Ovary (tissue), 3 donors: ENCODE results near the gene DHX16.

ENCODE experiments used
- EP300 ChIP-seq: sonication (generic); formaldehyde crosslinking; IDR thresholded peaks from one replicate; pipeline ENCODE4 v1.6.1; 2017; ENCODE audit warnings: antibody characterized with exemption
- TF ChIP-seq, protein P1 (sequence below), 3 donors: fragments of 450-650 bp in 2 of 3; fragments of 200-600 bp in 1 of 3; IDR thresholded peaks; one replicate each; pipeline versions ENCODE4 v1.5.1 to v1.8.0; 2016 to 2022; ENCODE audit warnings: antibody characterized with exemption in 3 of 3, mild to moderate bottlenecking in 1 of 3
- donor health status: DM: no; HTN: no; CAD: no.

DNA sequence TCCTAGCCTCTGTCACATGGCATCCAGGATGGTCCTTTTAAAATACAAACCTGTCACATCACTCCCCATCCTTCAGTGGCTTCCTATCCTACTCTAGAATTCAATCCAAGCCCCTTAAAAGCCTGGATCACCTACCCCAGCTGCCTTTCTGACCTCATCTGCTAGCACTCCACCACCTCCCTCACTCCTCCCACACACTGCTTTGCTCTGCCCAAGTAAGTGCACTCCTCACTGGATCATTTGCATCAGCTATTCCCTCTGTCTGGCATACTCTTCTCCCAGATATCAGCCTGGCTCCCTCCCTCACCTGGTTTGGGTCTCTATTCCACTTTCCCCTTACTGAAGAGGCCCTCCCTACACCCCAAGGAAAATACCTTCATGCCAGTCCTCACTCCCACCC, 15.4 kb downstream of the DHX16 start:
- TF ChIP-seq, protein P1, sequence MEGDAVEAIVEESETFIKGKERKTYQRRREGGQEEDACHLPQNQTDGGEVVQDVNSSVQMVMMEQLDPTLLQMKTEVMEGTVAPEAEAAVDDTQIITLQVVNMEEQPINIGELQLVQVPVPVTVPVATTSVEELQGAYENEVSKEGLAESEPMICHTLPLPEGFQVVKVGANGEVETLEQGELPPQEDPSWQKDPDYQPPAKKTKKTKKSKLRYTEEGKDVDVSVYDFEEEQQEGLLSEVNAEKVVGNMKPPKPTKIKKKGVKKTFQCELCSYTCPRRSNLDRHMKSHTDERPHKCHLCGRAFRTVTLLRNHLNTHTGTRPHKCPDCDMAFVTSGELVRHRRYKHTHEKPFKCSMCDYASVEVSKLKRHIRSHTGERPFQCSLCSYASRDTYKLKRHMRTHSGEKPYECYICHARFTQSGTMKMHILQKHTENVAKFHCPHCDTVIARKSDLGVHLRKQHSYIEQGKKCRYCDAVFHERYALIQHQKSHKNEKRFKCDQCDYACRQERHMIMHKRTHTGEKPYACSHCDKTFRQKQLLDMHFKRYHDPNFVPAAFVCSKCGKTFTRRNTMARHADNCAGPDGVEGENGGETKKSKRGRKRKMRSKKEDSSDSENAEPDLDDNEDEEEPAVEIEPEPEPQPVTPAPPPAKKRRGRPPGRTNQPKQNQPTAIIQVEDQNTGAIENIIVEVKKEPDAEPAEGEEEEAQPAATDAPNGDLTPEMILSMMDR (IDR thresholded peaks at IDR 0.05) = no peak
- no peak for TF ChIP-seq EP300
